ENCODE results near the gene ZBTB43. TPM values are rescaled to one million over a fixed set of nuclear protein-coding genes. Genes with fewer than 3 reads are reported as not detected.

The ZBTB43 gene, protein sequence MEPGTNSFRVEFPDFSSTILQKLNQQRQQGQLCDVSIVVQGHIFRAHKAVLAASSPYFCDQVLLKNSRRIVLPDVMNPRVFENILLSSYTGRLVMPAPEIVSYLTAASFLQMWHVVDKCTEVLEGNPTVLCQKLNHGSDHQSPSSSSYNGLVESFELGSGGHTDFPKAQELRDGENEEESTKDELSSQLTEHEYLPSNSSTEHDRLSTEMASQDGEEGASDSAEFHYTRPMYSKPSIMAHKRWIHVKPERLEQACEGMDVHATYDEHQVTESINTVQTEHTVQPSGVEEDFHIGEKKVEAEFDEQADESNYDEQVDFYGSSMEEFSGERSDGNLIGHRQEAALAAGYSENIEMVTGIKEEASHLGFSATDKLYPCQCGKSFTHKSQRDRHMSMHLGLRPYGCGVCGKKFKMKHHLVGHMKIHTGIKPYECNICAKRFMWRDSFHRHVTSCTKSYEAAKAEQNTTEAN
- 10 to 100 TPM in 7 of 8 experiments, 1 to 10 TPM in 1; 9.3 to 23.2 (median 13.6) TPM for total RNA-seq

- peak within 1 kb of the TSS; percentile 66 to 87 (median 79) for H3K4me3 ChIP-seq
- in situ Hi-C loops (cut with MboI; ENCODE audit: low pct_unique_long_range_greater_than_20kb in 2 of 9, low sequenced_read_pairs in 9 of 9, unreplicated experiment in 9 of 9) = no loop called here
- WGBS, 10 experiments = 0 to 53% (median 3%) methylated on average over 3 to 31 of the region's 79 CpGs; no CpG with 5 or more reads in 4 of the 10 experiments
- peaks cover 7 to 14% of the 10 kb centered on the region in 2 donors for H3K4me1 ChIP-seq (replicated peaks in 1 of 2)
- ATAC-seq (replicated peaks in 6 of 8) = peak; percentile 81 to 96 (median 94)
- H3K27ac ChIP-seq = peak within 1 kb of the TSS; percentile 78 to 88
Observed at GRCh38 chr9:126804696-126805553, at the start of gene ZBTB43. TSS of gene ZBTB43 (plus strand) at chr9:126805040. CDS start at chr9:126832510, 27,470 bp downstream.

DNA sequence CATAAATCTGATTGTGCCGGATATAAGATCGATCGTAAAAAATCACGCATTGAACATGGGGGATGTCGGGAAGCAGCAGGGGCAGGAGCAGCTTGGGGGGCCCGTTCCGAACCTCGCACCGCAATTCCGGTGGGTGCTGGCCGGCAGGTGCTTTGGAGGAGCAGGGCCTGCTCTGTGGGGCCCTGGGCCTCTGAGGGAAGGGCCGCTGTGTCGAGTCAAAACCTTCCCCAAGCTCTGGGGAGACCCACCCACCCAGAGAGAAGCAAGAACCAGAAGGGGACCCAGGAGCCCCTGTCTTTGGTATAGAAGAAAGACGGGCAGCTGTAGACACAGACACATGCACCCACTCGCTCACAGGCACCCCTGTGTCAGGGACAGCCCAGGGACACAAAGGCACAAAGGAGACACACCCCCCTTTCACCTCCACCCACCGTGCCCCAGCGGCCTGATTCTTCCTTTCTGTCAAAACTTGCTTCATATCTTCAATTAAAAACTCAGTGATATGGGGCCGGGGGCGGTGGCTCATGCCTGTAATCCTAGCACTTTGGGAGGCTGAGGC lies 49.4 kb upstream of the ZBTB43 start:
- Histone ChIP-seq H3K4me3 (no peak overlapping the region), H3K27ac (no peak overlapping the region), H3K4me1 (replicated peaks in 1 of 2) (no peaks in the 10 kb centered on the region)
- no peak for ATAC-seq (replicated peaks in 6 of 8)
- in situ Hi-C loops (cut with MboI; ENCODE audit: low pct_unique_long_range_greater_than_20kb in 2 of 9, low sequenced_read_pairs in 9 of 9, unreplicated experiment in 9 of 9) = loop anchor here in 1 of 9 experiments (25.0 kb wide), 1 partner anchor 143 kb away; the partner anchor contains the start of gene LMX1B
- 0 to 86% (median 79%) methylated on average over 1 to 10 of the region's 19 CpGs; no CpG with 5 or more reads in 3 of the 10 experiments for WGBS, 10 experiments

GRCh38 chr9:126756238-126756637 lies 48.6 kb upstream of the ZBTB43 start:
- WGBS, 10 experiments = 0 to 100% (median 72%) methylated on average over 1 to 4 of the region's 5 CpGs; no CpG with 5 or more reads in 2 of the 10 experiments
- no peak overlapping the region for H3K27ac ChIP-seq
- no peaks in the 10 kb centered on the region for H3K4me1 ChIP-seq (replicated peaks in 1 of 2)
- no peak for ATAC-seq (replicated peaks in 6 of 8)
- in situ Hi-C loops (cut with MboI; ENCODE audit: low pct_unique_long_range_greater_than_20kb in 2 of 9, low sequenced_read_pairs in 9 of 9, unreplicated experiment in 9 of 9) = loop anchor here in 1 of 9 experiments (25.0 kb wide), 1 partner anchor 144 kb away; the partner anchor contains the start of gene LMX1B
- no peak overlapping the region for H3K4me3 ChIP-seq

DNA sequence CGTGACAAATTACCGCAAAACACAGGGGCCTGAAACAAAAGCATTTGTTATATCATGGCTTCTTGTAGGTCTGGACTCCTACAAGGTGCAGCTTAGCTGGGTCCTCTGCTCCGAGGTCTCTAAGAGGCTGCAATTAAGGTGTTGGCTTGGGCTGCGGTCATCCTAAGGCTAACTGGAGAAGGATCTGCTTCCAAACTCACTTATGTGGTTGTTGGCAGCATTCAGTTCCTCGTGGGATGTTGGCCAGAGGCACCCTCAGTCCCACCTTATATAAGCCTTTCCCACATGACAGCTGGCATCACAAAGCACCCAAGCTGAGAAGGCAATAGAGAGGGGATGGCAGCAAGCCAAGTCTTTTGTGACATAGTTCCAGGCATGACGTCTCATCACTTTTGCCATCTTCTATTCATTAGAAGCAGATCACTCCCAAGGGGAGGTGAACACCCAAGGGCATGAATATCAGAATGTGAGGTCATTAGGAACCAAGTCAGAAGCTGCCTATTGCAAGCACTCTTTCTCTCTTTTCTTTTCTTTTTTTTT lies 47.9 kb upstream of the ZBTB43 start:
- in situ Hi-C loops (cut with MboI; ENCODE audit: low pct_unique_long_range_greater_than_20kb in 2 of 9, low sequenced_read_pairs in 9 of 9, unreplicated experiment in 9 of 9) = loop anchor here in 1 of 9 experiments (25.0 kb wide), 1 partner anchor 145 kb away; the partner anchor contains the start of gene LMX1B
- WGBS, 10 experiments = 20 to 100% (median 50%) methylated on average over 1 to 6 of the region's 6 CpGs; no CpG with 5 or more reads in 1 of the 10 experiments
- H3K4me3 ChIP-seq = no peak overlapping the region
- no peaks in the 10 kb centered on the region for H3K4me1 ChIP-seq (replicated peaks in 1 of 2)
- no peak overlapping the region for H3K27ac ChIP-seq
- peak in 1 of 8 experiments; percentile 32 for ATAC-seq (replicated peaks in 6 of 8)

DNA sequence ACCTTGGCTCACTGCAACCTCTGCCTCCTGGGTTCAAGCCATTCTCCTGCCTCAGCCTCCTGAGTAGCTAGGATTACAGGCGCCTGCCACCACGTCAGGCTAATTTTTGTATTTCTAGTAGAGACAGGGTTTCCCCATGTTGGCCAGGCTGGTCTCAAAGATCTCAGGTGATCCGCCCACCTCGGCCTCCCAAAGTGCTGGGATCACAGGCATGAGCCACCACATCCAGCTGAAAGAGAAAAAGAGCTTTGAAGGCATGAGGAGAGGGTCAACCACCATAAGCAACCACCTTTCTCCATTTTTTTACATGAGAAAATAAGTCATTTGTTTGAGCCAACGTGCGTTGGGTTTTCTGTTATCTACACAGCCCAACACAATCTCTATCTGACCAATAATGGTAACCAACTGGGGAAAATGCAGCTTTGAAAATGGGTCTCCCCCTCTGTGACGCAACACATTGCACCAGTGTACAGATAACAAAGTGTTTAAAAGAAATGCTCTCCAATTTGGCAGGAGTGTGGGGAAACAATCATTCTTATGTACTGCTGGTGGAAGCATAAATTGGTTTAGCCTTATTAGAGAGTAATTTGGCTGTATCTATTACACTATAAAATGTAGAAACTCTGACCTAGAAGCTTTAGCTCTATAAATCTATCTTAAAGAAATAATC lies 45.8 kb upstream of the ZBTB43 start:
- 0 to 95% (median 73%) methylated on average over 1 to 7 of the region's 7 CpGs; no CpG with 5 or more reads in 1 of the 10 experiments for WGBS, 10 experiments
- no peaks in the 10 kb centered on the region for H3K4me1 ChIP-seq (replicated peaks in 1 of 2)
- no peak overlapping the region for H3K27ac ChIP-seq
- H3K4me3 ChIP-seq = no peak overlapping the region
- ATAC-seq (replicated peaks in 6 of 8) = no peak
- in situ Hi-C loops (cut with MboI; ENCODE audit: low pct_unique_long_range_greater_than_20kb in 2 of 9, low sequenced_read_pairs in 9 of 9, unreplicated experiment in 9 of 9) = loop anchor here in 1 of 9 experiments (25.0 kb wide), 1 partner anchor 147 kb away; the partner anchor contains the start of gene LMX1B

DNA sequence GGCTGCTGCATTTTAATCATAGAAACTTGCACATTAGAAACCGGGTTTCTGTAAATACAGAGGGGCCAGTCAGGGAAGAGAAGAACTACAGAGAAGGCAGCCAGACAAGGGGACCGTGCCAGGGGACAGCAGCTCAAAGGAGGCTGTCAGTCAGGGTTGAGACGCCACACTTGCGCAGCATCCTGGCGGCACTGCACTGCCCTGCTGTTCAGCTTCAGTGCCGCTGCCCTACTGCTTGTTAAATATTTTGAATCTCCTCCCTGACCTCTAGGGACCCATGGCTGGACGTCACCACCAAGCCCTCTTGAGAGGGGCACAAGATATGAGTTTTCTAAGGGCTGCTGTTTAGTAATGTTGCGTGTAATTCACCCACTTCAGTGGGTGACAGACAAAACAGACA lies 43.6 kb upstream of the ZBTB43 start:
- no peak for ATAC-seq (replicated peaks in 6 of 8)
- H3K27ac ChIP-seq = no peak overlapping the region
- WGBS, 10 experiments = 40 to 100% (median 70%) methylated on average over 1 to 8 of the region's 8 CpGs; no CpG with 5 or more reads in 1 of the 10 experiments
- H3K4me1 ChIP-seq (replicated peaks in 1 of 2) = no peaks in the 10 kb centered on the region
- no peak overlapping the region for H3K4me3 ChIP-seq
- in situ Hi-C loops (cut with MboI; ENCODE audit: low pct_unique_long_range_greater_than_20kb in 2 of 9, low sequenced_read_pairs in 9 of 9, unreplicated experiment in 9 of 9) = loop anchor here in 1 of 9 experiments (25.0 kb wide), 1 partner anchor 149 kb away; the partner anchor contains the start of gene LMX1B

DNA sequence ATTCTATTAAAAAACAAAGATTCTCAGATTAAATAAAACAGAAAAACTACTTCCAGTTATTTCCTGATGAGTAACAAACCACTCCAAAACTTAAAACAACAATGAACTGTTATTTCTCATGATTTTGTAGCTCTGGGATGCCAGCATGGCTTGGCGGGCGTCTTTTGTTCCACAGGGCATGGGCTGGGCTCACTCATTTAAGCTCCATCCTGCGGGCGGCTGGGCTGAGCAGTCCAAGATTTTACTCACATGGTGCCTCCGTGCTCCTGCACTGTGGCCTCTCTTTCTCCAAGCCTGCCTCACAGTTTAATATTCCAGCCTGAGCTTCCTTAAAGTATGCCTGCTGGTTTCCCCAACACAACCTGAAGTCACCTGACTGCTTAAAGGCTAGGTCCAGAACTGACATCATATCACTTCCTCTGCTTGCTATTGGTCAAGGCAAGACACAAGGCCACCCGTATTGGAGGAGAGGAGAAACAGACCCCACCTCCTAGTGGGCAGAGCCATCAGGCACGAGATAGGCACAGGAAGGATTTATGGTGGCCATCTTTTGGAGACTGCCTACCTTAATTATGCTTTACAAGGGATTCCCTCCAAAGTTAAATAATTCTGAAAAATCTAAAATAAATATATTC lies 41.6 kb upstream of the ZBTB43 start:
- in situ Hi-C loops (cut with MboI; ENCODE audit: low pct_unique_long_range_greater_than_20kb in 2 of 9, low sequenced_read_pairs in 9 of 9, unreplicated experiment in 9 of 9) = loop anchor here in 1 of 9 experiments (25.0 kb wide), 1 partner anchor 151 kb away; the partner anchor contains the start of gene LMX1B
- peak in 2 of 8 experiments; percentile 49 to 74 for ATAC-seq (replicated peaks in 6 of 8)
- WGBS, 10 experiments = 0 to 94% (median 82%) methylated on average over 1 to 7 of the region's 7 CpGs; no CpG with 5 or more reads in 2 of the 10 experiments
- Histone ChIP-seq H3K4me1 (replicated peaks in 1 of 2) (no peaks in the 10 kb centered on the region), H3K4me3 (no peak overlapping the region), H3K27ac (no peak overlapping the region)

DNA sequence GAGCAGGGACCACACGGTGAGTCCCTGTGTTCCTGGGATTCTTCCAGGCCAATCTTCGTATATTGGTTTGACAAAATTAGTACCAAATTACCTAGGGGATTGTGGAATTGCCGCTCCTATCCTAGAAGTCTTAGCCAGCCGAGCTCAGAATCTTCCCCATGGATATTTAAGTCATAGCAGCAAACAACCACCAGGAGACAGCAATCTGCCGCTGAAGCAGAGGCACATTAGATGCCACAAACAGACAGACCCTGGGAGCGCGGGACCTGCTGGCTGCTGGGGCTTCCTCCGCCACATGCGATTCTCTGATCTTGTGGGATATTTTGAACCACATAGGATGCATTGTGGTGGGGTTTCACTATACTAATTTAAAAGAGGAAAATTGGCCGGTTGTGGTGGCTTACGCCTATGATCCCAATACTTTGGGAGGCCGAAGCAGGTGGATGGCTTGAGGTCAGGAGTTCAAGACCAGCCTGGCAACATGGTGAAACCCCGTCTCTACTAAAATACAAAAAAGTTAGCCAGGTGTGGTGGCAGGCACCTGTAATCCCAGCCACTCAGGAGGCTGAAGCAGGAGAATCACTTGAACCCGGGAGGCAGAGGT lies 31.7 kb upstream of the ZBTB43 start:
- 20 to 95% (median 51%) methylated on average over 1 to 13 of the region's 14 CpGs for WGBS, 10 experiments
- H3K27ac ChIP-seq = no peak overlapping the region
- in situ Hi-C loops (cut with MboI; ENCODE audit: low pct_unique_long_range_greater_than_20kb in 2 of 9, low sequenced_read_pairs in 9 of 9, unreplicated experiment in 9 of 9) = loop anchor here in 1 of 9 experiments (25.0 kb wide), 1 partner anchor 161 kb away; the partner anchor contains the start of gene LMX1B

GRCh38 chr9:126775926-126776325 lies 28.9 kb upstream of the ZBTB43 start:
- in situ Hi-C loops (cut with MboI; ENCODE audit: low pct_unique_long_range_greater_than_20kb in 2 of 9, low sequenced_read_pairs in 9 of 9, unreplicated experiment in 9 of 9) = loop anchor here in 6 of 9 experiments (25.0 kb wide), 2 partner anchors 164 to 264 kb away; partner anchors contain the start of gene LMX1B (in 6 of the 6)
- no peak for ATAC-seq (replicated peaks in 6 of 8)
- Histone ChIP-seq H3K4me3 (no peak overlapping the region), H3K4me1 (replicated peaks in 1 of 2) (no peaks in the 10 kb centered on the region), H3K27ac (no peak overlapping the region)
- 59 to 100% (median 72%) methylated on average over 1 to 4 of the region's 5 CpGs; no CpG with 5 or more reads in 3 of the 10 experiments for WGBS, 10 experiments

More for the DNA sequence above, 31.7 kb upstream of the ZBTB43 start:
- H3K4me3 ChIP-seq = no peak overlapping the region
- ATAC-seq (replicated peaks in 6 of 8) = peak in 3 of 8 experiments; percentile 69 to 74 (median 69)
- H3K4me1 ChIP-seq (replicated peaks in 1 of 2) = no peaks in the 10 kb centered on the region

- no peaks in the 10 kb centered on the region for H3K4me1 ChIP-seq (replicated peaks in 1 of 2)
- peak in 2 of 8 experiments; percentile 26 to 27 for ATAC-seq (replicated peaks in 6 of 8)
- 0 to 60% (median 31%) methylated on average over 1 to 2 of the region's 6 CpGs; no CpG with 5 or more reads in 7 of the 10 experiments for WGBS, 10 experiments
- H3K27ac ChIP-seq = no peak overlapping the region
- no peak overlapping the region for H3K4me3 ChIP-seq
- in situ Hi-C loops (cut with MboI; ENCODE audit: low pct_unique_long_range_greater_than_20kb in 2 of 9, low sequenced_read_pairs in 9 of 9, unreplicated experiment in 9 of 9) = loop anchor here in 6 of 9 experiments (25.0 kb wide), 2 partner anchors 165 to 265 kb away; partner anchors contain the start of gene LMX1B (in 6 of the 6)
Observed at GRCh38 chr9:126777733-126778132, 27.1 kb upstream of the ZBTB43 start.
